NB4 (cell line): ENCODE results near the gene OR51B4.
"Not testable (repeated sequence)": the region's sequence is repeated elsewhere in the genome, so short reads cannot be mapped to it uniquely, and the experiment has no call there.

Source experiments
- CTCF ChIP-seq: IDR thresholded peaks from one replicate; pipeline ENCODE4 v1.5.1; 2012; ENCODE audit warnings: low read depth, low read length
- MAX ChIP-seq: IDR thresholded peaks from 2 replicates; pipeline ENCODE4 v1.6.1; 2011; ENCODE audit warnings: low read depth, low read length
- POLR2A ChIP-seq: IDR thresholded peaks from 2 replicates; pipeline ENCODE4 v1.6.1; 2011; ENCODE audit warnings: mild to moderate bottlenecking; ENCODE audit not compliant: insufficient read length; ENCODE audit errors: extremely low read depth

- TF ChIP-seq POLR2A, CTCF, MAX: not testable (repeated sequence)
Observed at GRCh38 chr11:5254023-5254422, 47.7 kb downstream of the OR51B4 start.
